OCI-LY3 (cell line): ENCODE measurements around the gene SCIN.

Source experiments
- H2AFZ ChIP-seq: fragments of 200-600, 300-600 bp; shearing (Covaris generic); 2 replicates; pipeline ENCODE4 v1.6.0; 2014; ENCODE audit warnings: antibody characterized with exemption, low read depth, low read length
- H3K27ac ChIP-seq: fragments of 200-600, 300-600 bp; sonication (generic); 2 replicates; pipeline ENCODE4 v1.5.1; 2014; ENCODE audit warnings: mild to moderate bottlenecking, low read length, moderate library complexity, mixed read lengths
- H3K27me3 ChIP-seq: fragments of 200-600, 300-600 bp; sonication (generic); 2 replicates; pipeline ENCODE4 v1.6.1; 2014; ENCODE audit warnings: low read depth, low read length, mixed read lengths
- H3K36me3 ChIP-seq: fragments of 200-600, 300-600 bp; sonication (generic); replicated peaks from 2 replicates; pipeline ENCODE3; 2014; ENCODE audit warnings: low read depth, low read length, mixed read lengths
- H3K4me1 ChIP-seq: fragments of 300-600, 200-600 bp; sonication (generic); 2 replicates; pipeline ENCODE4 v1.6.1; 2014; ENCODE audit warnings: low read length, mixed read lengths
- H3K4me2 ChIP-seq: fragments of 200-600, 300-600 bp; sonication (generic); 2 replicates; pipeline ENCODE4 v1.6.1; 2014; ENCODE audit warnings: low read length, mixed read lengths
- H3K4me3 ChIP-seq: fragments of 300-600, 200-600 bp; sonication (generic); 2 replicates; pipeline ENCODE4 v1.5.1; 2014; ENCODE audit warnings: antibody characterized with exemption, mild to moderate bottlenecking, low read length, moderate library complexity
- H3K79me2 ChIP-seq: fragments of 300-600, 200-600 bp; shearing (Covaris generic); 2 replicates; pipeline ENCODE4 v1.6.1; 2014; ENCODE audit warnings: mild to moderate bottlenecking, low read length, mixed read lengths
- H3K9ac ChIP-seq: fragments of 300-600, 200-600 bp; shearing (Covaris generic); 2 replicates; pipeline ENCODE4 v1.6.0; 2014; ENCODE audit warnings: mild to moderate bottlenecking, low read length, moderate library complexity
- H3K9me3 ChIP-seq: fragments of 200-600, 300-600 bp; shearing (Covaris generic); 2 replicates; pipeline ENCODE4 v1.6.1; 2014; ENCODE audit warnings: low read length, mixed read lengths; ENCODE audit not compliant: insufficient read depth
- H4K20me1 ChIP-seq: fragments of 200-600, 300-600 bp; sonication (generic); 2 replicates; pipeline ENCODE4 v1.6.1; 2016; ENCODE audit warnings: low read length, mixed read lengths; ENCODE audit not compliant: insufficient read depth
- EZH2phosphoT487 ChIP-seq: fragments of 200-600 bp; shearing (Covaris generic); IDR thresholded peaks from 2 replicates; pipeline ENCODE4 v1.6.1; 2018; ENCODE audit warnings: antibody characterized with exemption, mixed run types, low read depth
- TF ChIP-seq, protein P1 (sequence below): fragments of 200-600, 300-600 bp; sonication (generic); IDR thresholded peaks from 2 replicates; pipeline ENCODE4 v1.5.1; 2014; ENCODE audit warnings: antibody characterized with exemption, low read length, low read depth

The SCIN gene

DNA sequence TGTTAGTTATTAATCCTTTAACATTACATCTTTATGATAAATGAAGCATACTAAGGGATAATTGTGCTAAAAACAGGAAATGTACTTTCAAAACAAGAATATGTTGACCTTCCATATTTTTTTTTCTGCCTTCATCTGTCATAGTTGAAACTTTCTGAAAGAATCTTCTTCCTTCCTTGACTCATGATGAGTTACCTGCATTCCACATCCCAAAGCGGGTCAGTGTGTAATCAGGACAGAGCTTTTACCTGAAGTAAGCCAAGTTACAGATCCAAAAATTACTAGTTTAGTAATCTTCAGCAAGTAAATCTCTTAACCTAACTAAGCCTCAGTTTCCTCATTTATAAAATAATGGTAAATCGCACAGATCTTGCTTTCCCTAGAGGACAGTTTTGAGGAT lies 103.5 kb downstream of the SCIN start:
- Histone ChIP-seq H3K27me3 (no peaks in the 10 kb centered on the region), H3K4me2 (no peak overlapping the region), H3K9ac (no peak overlapping the region), H3K79me2 (no peaks in the 10 kb centered on the region), H4K20me1 (no peaks in the 10 kb centered on the region), H3K27ac (no peak overlapping the region), H3K4me1 (peaks cover 4% of the 10 kb centered on the region; the same call in 1 of the 2 replicates), H3K36me3 (no peaks in the 10 kb centered on the region), H3K4me3 (no peak overlapping the region), H2AFZ (no peak overlapping the region), H3K9me3 (no peaks in the 10 kb centered on the region)
- TF ChIP-seq EZH2phosphoT487: no peak
- TF ChIP-seq, protein P1, sequence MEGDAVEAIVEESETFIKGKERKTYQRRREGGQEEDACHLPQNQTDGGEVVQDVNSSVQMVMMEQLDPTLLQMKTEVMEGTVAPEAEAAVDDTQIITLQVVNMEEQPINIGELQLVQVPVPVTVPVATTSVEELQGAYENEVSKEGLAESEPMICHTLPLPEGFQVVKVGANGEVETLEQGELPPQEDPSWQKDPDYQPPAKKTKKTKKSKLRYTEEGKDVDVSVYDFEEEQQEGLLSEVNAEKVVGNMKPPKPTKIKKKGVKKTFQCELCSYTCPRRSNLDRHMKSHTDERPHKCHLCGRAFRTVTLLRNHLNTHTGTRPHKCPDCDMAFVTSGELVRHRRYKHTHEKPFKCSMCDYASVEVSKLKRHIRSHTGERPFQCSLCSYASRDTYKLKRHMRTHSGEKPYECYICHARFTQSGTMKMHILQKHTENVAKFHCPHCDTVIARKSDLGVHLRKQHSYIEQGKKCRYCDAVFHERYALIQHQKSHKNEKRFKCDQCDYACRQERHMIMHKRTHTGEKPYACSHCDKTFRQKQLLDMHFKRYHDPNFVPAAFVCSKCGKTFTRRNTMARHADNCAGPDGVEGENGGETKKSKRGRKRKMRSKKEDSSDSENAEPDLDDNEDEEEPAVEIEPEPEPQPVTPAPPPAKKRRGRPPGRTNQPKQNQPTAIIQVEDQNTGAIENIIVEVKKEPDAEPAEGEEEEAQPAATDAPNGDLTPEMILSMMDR: no peak

DNA sequence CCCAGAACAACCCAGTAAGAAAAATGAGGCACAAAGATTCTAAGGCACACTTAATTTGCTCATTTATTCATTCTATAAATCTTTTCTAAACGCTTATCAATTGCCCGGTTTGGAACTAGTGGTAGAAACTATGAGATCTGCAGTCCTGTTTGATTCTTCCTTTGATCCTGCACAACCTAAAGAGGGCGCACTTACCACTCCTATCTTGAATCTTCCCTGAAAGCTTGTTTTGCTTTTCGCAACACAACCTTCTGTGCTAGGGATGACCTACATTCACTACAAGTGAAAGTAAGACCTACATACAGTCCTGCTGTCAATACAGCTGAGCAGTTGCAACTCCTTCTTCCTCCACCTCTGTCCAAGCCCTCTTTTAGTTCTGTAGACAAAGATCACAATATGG lies 104.3 kb downstream of the SCIN start:
- Histone ChIP-seq H3K4me1 (peaks cover 4% of the 10 kb centered on the region; the same call in 1 of the 2 replicates), H3K27ac (no peak overlapping the region), H3K27me3 (no peaks in the 10 kb centered on the region), H3K9me3 (no peaks in the 10 kb centered on the region), H4K20me1 (no peaks in the 10 kb centered on the region), H3K4me3 (no peak overlapping the region), H3K9ac (no peak overlapping the region), H3K79me2 (no peaks in the 10 kb centered on the region), H3K36me3 (no peaks in the 10 kb centered on the region), H3K4me2 (no peak overlapping the region; the same call in 1 of the 2 replicates), H2AFZ (no peak overlapping the region)
- TF ChIP-seq, protein P1: peak; percentile 62
- no peak for TF ChIP-seq EZH2phosphoT487

DNA sequence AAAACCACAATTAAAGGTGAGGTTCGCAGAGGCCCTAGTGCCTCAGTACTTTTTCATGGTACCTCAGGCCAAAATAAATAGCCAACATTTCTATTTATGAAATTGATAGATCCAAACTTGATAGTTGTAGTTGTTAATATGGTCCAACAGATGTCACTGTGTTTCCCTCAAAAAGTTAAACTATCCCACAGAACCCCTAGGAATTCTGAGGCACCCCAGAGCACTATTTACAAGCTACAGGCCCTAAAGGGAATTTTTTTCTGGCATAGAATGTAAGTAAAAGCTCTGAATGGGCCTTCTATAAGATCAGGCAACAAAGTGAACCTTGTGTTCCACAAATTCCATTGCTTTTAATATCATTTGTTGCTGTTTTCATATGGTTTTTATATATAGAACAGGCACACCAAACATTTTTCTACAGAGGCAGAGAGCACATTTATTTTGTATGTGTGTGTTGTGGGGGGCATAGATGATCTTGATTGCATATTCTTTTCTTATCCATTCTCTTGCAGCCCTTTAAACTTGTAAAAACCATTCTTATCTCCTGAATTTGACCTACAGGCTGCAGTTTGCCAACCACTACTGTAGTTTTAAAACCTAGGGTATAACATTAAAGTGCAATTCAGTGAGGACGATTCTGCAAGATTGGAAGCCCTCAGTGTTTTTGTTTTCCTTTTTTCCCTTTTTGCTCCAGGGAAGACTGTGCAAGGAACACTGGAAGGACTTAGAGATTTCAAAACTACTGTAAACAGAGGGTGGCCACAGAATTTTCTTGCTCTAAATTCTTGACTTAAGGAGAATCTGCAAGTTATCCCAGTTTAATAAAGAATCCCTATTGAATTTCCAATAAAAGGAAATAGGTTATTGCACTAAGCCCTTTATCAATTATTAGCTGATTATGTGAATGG lies 113.4 kb downstream of the SCIN start:
- Histone ChIP-seq H3K27ac (no peak overlapping the region), H3K4me1 (peaks cover 7% of the 10 kb centered on the region; the same call in 1 of the 2 replicates), H3K4me3 (peak overlapping the region; percentile 67), H3K79me2 (no peaks in the 10 kb centered on the region), H2AFZ (no peak overlapping the region), H3K36me3 (no peaks in the 10 kb centered on the region), H3K4me2 (peak overlapping the region; percentile 60), H3K9ac (no peak overlapping the region), H3K9me3 (no peaks in the 10 kb centered on the region), H3K27me3 (no peaks in the 10 kb centered on the region), H4K20me1 (no peaks in the 10 kb centered on the region)
- TF ChIP-seq, protein P1: peak; percentile 36; the same call in 1 of the 2 replicates
- no peak for TF ChIP-seq EZH2phosphoT487

DNA sequence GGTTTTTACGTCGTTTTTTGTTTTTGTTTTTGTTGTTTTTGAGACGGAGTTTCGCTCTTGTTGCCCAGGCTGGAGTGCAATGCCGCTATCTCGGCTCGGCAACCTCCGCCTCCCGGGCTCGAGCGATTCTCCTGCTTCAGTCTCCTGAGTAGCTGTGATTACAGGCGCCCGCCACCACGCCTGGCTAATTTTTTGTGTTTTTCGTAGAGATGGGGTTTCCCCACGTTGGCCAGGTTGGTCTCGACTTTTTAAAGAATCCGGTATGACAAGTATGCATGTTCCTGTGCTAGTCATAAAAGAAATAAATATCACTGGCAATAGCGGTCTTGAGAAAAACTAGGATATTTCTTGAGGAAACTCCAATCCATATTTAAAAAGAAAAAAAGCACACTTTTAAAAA lies 114.2 kb downstream of the SCIN start:
- peak overlapping the region; percentile 60 for H3K4me2 ChIP-seq
- H3K27me3 ChIP-seq: no peaks in the 10 kb centered on the region
- peaks cover 7% of the 10 kb centered on the region; the same call in 1 of the 2 replicates for H3K4me1 ChIP-seq
- H3K9ac ChIP-seq: no peak overlapping the region
- no peak overlapping the region for H2AFZ ChIP-seq
- no peaks in the 10 kb centered on the region for H3K9me3 ChIP-seq
- no peaks in the 10 kb centered on the region for H4K20me1 ChIP-seq
- H3K4me3 ChIP-seq: peak overlapping the region; percentile 67
- TF ChIP-seq, protein P1: no peak
- no peak for TF ChIP-seq EZH2phosphoT487
- H3K27ac ChIP-seq: no peak overlapping the region
- H3K79me2 ChIP-seq: no peaks in the 10 kb centered on the region
- H3K36me3 ChIP-seq: no peaks in the 10 kb centered on the region
